B cell (primary cell): ENCODE data around the gene ASCC2. TPM values are rescaled to one million over a fixed set of nuclear protein-coding genes. Genes with fewer than 3 reads are reported as not detected.

Experiments used
- ATAC-seq: fragments of 200-7000 bp; cut with Tn5 transposase; one replicate; pipeline ENCODE4 v1.10.0; 2021; ENCODE audit warnings: low read depth, mild to moderate bottlenecking, moderate number of reproducible peaks, moderate library complexity
- CTCF ChIA-PET: fragments of 350-600 bp; sonication (Branson Sonifier 250); formaldehyde crosslinking; loops from one replicate; lab custom pipeline; 2021; ENCODE audit warnings: antibody characterized with exemption, inconsistent platforms; lab: Charles Lee
- POLR2A ChIA-PET: fragments of 350-600 bp; sonication (Branson Sonifier 250); formaldehyde crosslinking; loops from one replicate; lab custom pipeline; 2021; ENCODE audit warnings: antibody characterized with exemption; lab: Charles Lee
- DNase-seq: peaks from one replicate; pipeline ENCODE4 v3.0.0; 2013
- H2AFZ ChIP-seq: 2 replicates; pipeline ENCODE4 v1.6.1; 2012; ENCODE audit warnings: mild to moderate bottlenecking, low read depth, low read length; ENCODE audit not compliant: insufficient read depth, poor library complexity, severe bottlenecking
- H3K27ac ChIP-seq, 2 donors: 1 replicate in 1 of 2; 2 replicates in 1 of 2; pipeline ENCODE4 v1.5.1; 2012 to 2013; ENCODE audit warnings: low read length in 2 of 2, mild to moderate bottlenecking in 2 of 2, moderate library complexity in 1 of 2
- H3K27me3 ChIP-seq, 4 experiments: fragments of 200-600 bp in 1 of 4; sonication (generic) in 1 of 4; replicated peaks in 1 of 4; 1 replicate in 2 of 4; 2 replicates in 2 of 4; pipeline versions ENCODE4 v1.6.1 to v1.7.0; 2013 to 2016; ENCODE audit warnings: low read length in 3 of 4, mild to moderate bottlenecking in 2 of 4, mixed read lengths in 1 of 4, moderate library complexity in 1 of 4; ENCODE audit not compliant: insufficient read depth in 4 of 4, control insufficient read depth in 3 of 4; ENCODE audit errors: control extremely low read depth in 1 of 4
- H3K36me3 ChIP-seq, 2 experiments: replicated peaks in 1 of 2; 1 replicate in 1 of 2; 2 replicates in 1 of 2; pipeline versions ENCODE4 v1.6.1 to v1.7.1; 2013; ENCODE audit warnings: low read length in 1 of 2; ENCODE audit not compliant: insufficient read depth in 2 of 2, control insufficient read depth in 1 of 2; ENCODE audit errors: control extremely low read depth in 1 of 2, extremely low read depth in 1 of 2
- H3K4me1 ChIP-seq, 2 donors: fragments of 200-600 bp in 1 of 2; sonication (generic) in 1 of 2; 1 replicate in 1 of 2; 2 replicates in 1 of 2; pipeline versions ENCODE4 v1.5.1 to v1.6.1; 2013 to 2017; ENCODE audit warnings: low read length in 2 of 2; ENCODE audit not compliant: control insufficient read depth in 2 of 2, insufficient read depth in 2 of 2
- H3K4me2 ChIP-seq: replicated peaks from 2 replicates; pipeline ENCODE3; 2012; ENCODE audit warnings: mild to moderate bottlenecking, low read depth, low read length; ENCODE audit not compliant: poor library complexity, severe bottlenecking
- H3K4me3 ChIP-seq, 5 experiments: fragments of 200-600 bp in 1 of 5; sonication (generic) in 1 of 5; 1 replicate in 3 of 5; 2 replicates in 2 of 5; pipeline versions ENCODE4 v1.5.1 to v1.7.0; 2011 to 2016; ENCODE audit warnings: low read length in 4 of 5, mild to moderate bottlenecking in 4 of 5, low read depth in 2 of 5, control low read depth in 1 of 5, moderate library complexity in 1 of 5; ENCODE audit not compliant: insufficient read depth in 1 of 5; ENCODE audit errors: control extremely low read depth in 1 of 5, extremely low read depth in 1 of 5
- H3K79me2 ChIP-seq: fragments of 200-600 bp; sonication (generic); one replicate; pipeline ENCODE4 v1.6.0; 2016; ENCODE audit warnings: low read length; ENCODE audit not compliant: control insufficient read depth, insufficient read depth
- H3K9ac ChIP-seq: fragments of 200-600 bp; sonication (generic); 2 replicates; pipeline ENCODE4 v1.6.1; 2017; ENCODE audit warnings: mild to moderate bottlenecking, low read length, moderate library complexity
- H3K9me3 ChIP-seq, 3 donors: one replicate each; pipeline versions ENCODE4 v1.6.1 to v1.7.1; 2013; ENCODE audit warnings: low read length in 2 of 3; ENCODE audit not compliant: control insufficient read depth in 2 of 3, insufficient read depth in 1 of 3; ENCODE audit errors: control extremely low read depth in 1 of 3
- H4K20me1 ChIP-seq: 2 replicates; pipeline ENCODE4 v1.6.0; 2012; ENCODE audit warnings: mild to moderate bottlenecking, low read length; ENCODE audit not compliant: insufficient read depth, control insufficient read depth, poor library complexity, severe bottlenecking
- H3K27ac Mint-ChIP-seq: one replicate; pipeline ENCODE4 v1.8.0; 2021; ENCODE audit warnings: mixed read lengths
- H3K27me3 Mint-ChIP-seq: one replicate; pipeline ENCODE4 v1.8.0; 2021; ENCODE audit warnings: mixed read lengths
- H3K4me1 Mint-ChIP-seq: one replicate; pipeline ENCODE4 v1.8.0; 2021; ENCODE audit warnings: mixed read lengths
- H3K4me3 Mint-ChIP-seq: one replicate; pipeline ENCODE4 v1.8.0; 2021; ENCODE audit warnings: mixed read lengths
- H3K9me3 Mint-ChIP-seq: one replicate; pipeline ENCODE4 v1.8.0; 2022; ENCODE audit warnings: mixed read lengths; ENCODE audit not compliant: insufficient read depth
- EZH2 ChIP-seq: IDR thresholded peaks from 2 replicates; pipeline ENCODE4 v1.6.1; 2012; ENCODE audit warnings: borderline replicate concordance, low read depth, mild to moderate bottlenecking, moderate library complexity, low read length; ENCODE audit not compliant: insufficient read depth, poor library complexity, severe bottlenecking
- WGBS: methylation state at CpG from one replicate; pipeline ENCODE4 v1.1.5; 2013; ENCODE audit warnings: missing lambda C conversion rate; ENCODE audit not compliant: insufficient coverage; 5-methylcytosine and 5-hydroxymethylcytosine counted together
- intact Hi-C: fragments of 100-400 bp; cut with micrococcal nuclease; formaldehyde crosslinking; loops from one replicate; pipeline ENCODE4 v1.10.0; 2022
- polyA plus RNA-seq: library from polyadenylated mRNA; depleted of rRNA; stranded (reverse); fragments of >200 nt; gene quantifications from 2 replicates; pipeline ENCODE4 v1.2.3, GENCODE V29; 2012
- total RNA-seq, 2 donors: library from RNA; stranded (reverse); fragments of 120-200 nt in 1 of 2; gene quantifications; 1 replicate in 1 of 2; 2 replicates in 1 of 2; pipeline versions ENCODE4 v1.2.3 to v1.2.4, GENCODE V29; 2013 to 2022
- TF ChIP-seq, protein P1 (sequence below): fragments of 200-600 bp; IDR thresholded peaks from one replicate; pipeline ENCODE4 v1.8.0; 2022; ENCODE audit warnings: antibody characterized with exemption, mild to moderate bottlenecking

The ASCC2 gene
- total and polyA plus RNA-seq, 2 donors (not counting 1 experiment from before 2014, with no cell fraction given), result 81.1 to 84.0 TPM

- H3K36me3 ChIP-seq, result peaks cover 0 to 76% of the 10 kb centered on the region in 2 experiments
These were observed 44.7 kb downstream of the ASCC2 start for GRCh38 chr22:29793396-29793795.

GRCh38 chr22:29790061-29790460 is 48.0 kb downstream of the ASCC2 start:
- TF ChIP-seq, protein P1, sequence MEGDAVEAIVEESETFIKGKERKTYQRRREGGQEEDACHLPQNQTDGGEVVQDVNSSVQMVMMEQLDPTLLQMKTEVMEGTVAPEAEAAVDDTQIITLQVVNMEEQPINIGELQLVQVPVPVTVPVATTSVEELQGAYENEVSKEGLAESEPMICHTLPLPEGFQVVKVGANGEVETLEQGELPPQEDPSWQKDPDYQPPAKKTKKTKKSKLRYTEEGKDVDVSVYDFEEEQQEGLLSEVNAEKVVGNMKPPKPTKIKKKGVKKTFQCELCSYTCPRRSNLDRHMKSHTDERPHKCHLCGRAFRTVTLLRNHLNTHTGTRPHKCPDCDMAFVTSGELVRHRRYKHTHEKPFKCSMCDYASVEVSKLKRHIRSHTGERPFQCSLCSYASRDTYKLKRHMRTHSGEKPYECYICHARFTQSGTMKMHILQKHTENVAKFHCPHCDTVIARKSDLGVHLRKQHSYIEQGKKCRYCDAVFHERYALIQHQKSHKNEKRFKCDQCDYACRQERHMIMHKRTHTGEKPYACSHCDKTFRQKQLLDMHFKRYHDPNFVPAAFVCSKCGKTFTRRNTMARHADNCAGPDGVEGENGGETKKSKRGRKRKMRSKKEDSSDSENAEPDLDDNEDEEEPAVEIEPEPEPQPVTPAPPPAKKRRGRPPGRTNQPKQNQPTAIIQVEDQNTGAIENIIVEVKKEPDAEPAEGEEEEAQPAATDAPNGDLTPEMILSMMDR, result no peak
- no peak for TF ChIP-seq EZH2
- H3K27ac ChIP-seq, result no peak overlapping the region
- H3K79me2 ChIP-seq, result no peaks in the 10 kb centered on the region
- ChIA-PET POLR2A (no interaction called here), CTCF (no interaction called here)
- no peak overlapping the region for H3K4me2 ChIP-seq
- peaks cover 0 to 52% of the 10 kb centered on the region in 2 experiments for H3K36me3 ChIP-seq
- 100% methylated on average over 3 of the region's 5 CpGs for WGBS
- DNase-seq (no peak), ATAC-seq (no peak)
- H3K4me1 Mint-ChIP-seq, result no peaks in the 10 kb centered on the region
- H3K9me3 ChIP-seq, result no peaks in the 10 kb centered on the region
- no peak overlapping the region for H3K27ac Mint-ChIP-seq
- intact Hi-C loops, result no loop called here
- H3K27me3 Mint-ChIP-seq, result no peaks in the 10 kb centered on the region
- no peak overlapping the region for H3K4me3 ChIP-seq
- no peaks in the 10 kb centered on the region for H3K9me3 Mint-ChIP-seq
- H3K27me3 ChIP-seq, result no peaks in the 10 kb centered on the region
- H2AFZ ChIP-seq, result no peak overlapping the region
- no peak overlapping the region for H3K9ac ChIP-seq
- H3K4me1 ChIP-seq, result no peaks in the 10 kb centered on the region
- H4K20me1 ChIP-seq, result no peaks in the 10 kb centered on the region
- no peak overlapping the region for H3K4me3 Mint-ChIP-seq

More at GRCh38 chr22:29793396-29793795, 44.7 kb downstream of the ASCC2 start:
- H3K79me2 ChIP-seq, result no peaks in the 10 kb centered on the region
- Mint-ChIP-seq H3K9me3 (no peaks in the 10 kb centered on the region), H3K27ac (no peak overlapping the region), H3K4me3 (no peak overlapping the region), H3K27me3 (no peaks in the 10 kb centered on the region), H3K4me1 (peaks cover 6% of the 10 kb centered on the region)
- ChIA-PET POLR2A (no interaction called here), CTCF (no interaction called here)
- H3K4me2 ChIP-seq, result no peak overlapping the region
- H4K20me1 ChIP-seq, result no peaks in the 10 kb centered on the region
- H3K4me3 ChIP-seq, result no peak overlapping the region
- H3K4me1 ChIP-seq, result peaks cover under 1 to 18% of the 10 kb centered on the region in 2 donors
- no peak overlapping the region for H2AFZ ChIP-seq
- no peaks in the 10 kb centered on the region for H3K27me3 ChIP-seq
- H3K9me3 ChIP-seq, result no peaks in the 10 kb centered on the region
- intact Hi-C loops, result no loop called here
- ATAC-seq (no peak), DNase-seq (no peak)
- H3K9ac ChIP-seq, result no peak overlapping the region
- no peak overlapping the region for H3K27ac ChIP-seq
- WGBS, result over 99% methylated on average over 17 of the region's 17 CpGs
- TF ChIP-seq, protein P1, result no peak
